HG03066 (cell line): ENCODE results near the gene UGT1A3.

Experiments used
- ATAC-seq: cut with Tn5 transposase; IDR thresholded peaks from one replicate; pipeline ENCODE4 v1.9.1; 2021; ENCODE audit warnings: low read depth; ENCODE audit not compliant: unreplicated experiment

Gene UGT1A3

DNA sequence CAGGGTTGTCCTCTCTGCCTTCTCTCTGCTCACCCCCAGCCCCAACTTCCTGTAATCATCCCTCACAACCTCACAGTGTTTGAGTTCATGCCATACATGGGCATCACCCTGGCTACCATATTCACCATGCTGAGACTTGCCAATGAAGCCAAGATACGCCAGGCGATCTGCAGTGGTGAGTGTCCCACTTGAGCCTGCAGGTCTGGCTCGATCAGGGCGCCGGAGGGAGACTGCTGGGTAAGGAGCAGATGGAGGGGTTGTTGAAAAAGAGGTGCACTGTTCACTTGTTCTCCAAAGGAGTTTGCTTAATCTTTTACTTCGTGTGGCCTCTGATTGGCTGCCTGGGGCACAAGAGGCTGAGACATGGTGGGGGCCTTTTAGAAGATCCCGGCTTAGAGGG, 63.9 kb downstream of the UGT1A3 start:
- no peak for ATAC-seq

DNA sequence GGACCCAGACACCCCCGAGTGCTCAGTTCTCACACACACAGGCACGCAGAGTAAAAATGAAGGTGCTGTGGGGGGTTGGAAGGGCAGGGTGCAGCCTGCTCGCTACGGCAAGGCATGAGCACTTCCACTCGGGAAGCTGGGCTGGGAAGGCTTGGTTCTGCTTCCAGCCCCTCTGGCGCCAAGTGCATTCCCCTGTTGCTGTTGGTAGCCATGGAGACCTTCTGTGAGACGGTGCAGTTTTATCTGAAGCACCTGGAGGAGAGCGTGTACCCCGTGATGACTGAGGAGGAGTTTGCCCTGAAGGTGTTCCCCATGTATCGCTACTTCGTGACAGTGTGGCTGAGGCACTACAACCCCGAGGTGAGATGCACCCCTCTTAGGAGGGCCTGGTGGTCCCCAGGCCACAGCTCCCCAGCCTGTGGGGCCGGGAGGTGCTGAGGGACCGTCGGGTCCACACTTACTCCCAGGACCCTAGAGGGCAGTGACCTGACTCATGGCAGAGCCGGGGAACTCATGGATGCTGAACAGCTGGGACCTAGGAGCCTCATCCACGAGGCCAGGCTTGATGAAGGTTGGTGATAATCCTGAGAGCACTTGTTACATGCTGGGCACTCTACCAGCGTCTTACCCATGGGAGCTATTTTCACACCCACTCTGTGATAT, 64.8 kb downstream of the UGT1A3 start:
- ATAC-seq = no peak

DNA sequence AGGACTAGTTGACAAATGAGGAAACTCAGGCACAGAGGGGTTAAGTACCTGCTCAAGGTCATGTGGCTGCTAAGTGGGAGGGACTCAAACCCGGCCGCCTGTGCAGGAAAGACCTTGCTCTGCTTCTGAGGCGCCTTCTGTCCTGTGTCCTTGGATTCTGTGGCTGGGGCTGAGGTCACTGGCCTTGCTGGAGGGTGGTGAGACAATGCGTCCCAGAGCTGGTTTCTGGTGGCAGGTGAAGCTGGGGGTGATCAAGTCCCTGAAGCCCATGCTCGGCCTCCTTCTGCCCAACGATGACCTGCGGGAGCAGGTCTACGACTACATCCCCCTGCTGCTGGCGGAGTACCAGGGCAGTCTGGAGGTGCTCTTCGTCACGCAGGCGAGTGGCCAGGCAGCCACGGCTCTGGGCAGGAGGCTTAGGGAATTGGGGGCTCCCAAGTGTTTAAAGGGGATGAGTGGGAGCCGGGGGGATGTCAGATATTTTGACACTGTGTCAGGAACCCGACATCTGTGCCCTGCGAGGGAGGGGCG, 65.4 kb downstream of the UGT1A3 start:
- no peak for ATAC-seq

DNA sequence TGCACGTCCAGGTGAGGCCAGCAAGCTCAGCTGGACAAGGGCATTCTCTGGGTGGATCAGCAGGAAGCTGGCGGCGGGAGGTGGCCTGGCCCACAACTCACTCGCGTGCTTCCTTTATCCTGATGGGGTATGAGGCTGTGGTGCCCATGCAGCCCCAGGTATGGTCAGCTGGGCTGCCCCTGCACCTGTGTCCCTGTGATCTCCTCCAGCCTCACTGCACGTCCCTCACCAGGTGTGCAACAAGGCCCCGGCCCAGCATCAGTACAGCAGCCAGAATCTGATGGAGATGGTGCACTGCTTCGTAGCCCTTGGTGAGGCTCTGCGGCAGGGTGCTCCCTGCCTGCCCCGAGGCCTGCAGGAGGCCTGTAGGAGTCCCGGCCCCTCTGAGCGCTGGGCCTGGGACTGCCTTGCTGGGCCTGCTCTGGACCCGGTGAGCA, 66.9 kb downstream of the UGT1A3 start:
- ATAC-seq = no peak

DNA sequence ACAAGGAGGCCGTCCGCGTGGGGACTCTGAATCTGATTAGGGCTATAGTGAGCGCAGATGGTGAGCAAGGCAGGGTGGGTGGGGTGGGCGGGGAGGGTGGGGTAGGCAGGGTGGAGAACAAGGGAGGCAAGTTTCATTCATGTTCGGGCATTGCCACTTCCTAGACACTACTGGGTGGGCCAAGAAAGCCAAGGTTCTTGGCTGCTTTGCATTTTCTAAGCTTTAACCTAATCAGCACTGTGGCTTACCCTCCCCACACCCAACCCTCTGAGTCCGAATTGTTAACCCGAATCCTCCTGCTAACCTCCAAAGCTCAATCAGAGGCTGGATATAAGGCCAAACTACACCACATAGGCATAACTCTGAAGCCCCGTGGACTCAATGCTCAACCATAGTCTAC, 67.4 kb downstream of the UGT1A3 start:
- no peak for ATAC-seq

DNA sequence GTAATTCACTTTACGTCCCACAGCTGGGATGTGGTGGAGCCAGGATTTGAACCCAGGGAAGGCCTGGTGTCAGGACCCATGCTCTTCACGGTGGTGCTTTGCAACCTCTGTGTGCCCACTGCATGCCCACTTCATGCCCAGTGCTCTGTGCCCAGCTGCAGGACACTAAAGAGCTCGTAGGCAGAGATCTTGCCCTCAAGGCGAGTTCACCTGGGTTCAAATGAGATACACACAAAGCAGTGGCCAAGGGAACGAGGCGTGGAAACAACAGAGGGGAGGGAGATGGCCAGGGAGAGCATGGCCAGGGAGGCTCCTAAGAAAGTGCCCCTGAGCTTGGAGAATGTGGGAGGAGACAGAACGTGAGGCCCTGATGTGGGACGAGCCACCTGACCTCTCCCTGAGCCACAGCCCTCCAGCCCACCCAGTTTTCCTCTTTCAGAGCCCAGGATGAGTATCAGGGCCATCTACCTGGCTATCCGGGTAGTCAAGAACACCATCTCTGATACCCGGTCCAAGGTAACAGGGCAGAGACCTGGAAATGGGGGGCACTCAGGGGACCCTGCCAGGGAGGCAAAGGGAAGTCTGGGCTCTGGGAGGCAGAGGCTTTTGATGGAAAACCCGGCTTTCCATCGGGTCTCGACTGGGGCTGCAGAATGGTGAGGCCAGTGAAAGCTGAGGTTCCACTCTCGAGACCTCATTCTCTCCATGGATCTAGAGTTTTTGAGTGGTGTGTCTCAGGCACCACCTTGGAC, 69.7 kb downstream of the UGT1A3 start:
- no peak for ATAC-seq

DNA sequence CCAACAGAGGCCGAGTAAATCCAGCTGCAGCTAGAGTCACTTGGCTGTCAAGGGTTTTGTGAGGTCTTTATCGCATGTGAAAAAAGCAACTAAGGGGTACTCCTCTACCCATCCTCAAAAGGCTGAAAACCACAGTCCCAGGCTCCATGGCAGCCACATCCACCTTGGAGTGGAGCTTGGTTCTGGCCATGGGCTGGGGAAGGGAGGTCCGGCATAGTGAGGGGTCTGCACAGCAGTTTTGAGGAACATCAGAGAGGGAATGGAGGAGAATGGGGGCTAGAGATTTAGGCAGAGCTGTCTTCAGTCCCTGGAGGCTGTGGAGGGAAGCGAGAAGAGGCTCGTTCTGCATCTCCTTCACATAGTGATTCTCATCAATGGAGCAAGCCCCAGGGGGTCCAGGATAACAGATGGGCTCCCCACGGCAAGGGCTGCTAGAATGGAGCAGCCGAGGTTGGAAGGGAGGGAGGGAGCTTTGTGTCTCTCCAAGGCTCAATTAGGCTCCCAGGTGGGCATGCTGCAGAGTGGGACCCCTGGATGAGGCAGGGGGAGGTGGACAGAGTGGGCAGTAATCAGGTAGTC, 70.3 kb downstream of the UGT1A3 start:
- ATAC-seq = no peak

DNA sequence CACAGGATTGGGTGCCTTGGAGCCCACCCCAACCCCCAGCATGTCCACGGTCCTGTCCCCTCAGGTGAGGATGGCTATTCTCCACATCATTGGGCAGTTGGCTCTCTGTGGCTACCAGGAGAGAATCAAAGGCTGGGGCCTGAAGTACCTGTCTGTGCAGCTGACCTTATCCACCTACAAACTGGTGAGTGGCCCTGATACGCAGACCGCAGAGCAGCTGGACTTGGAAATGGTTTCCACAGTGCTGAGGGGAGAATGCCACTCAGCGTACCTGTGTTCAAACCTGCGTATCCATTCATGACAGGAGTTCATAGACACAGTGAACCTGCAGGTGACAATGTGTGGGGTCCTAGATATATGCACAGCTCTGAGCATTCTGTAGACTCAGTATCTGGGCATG, 70.9 kb downstream of the UGT1A3 start:
- no peak for ATAC-seq

DNA sequence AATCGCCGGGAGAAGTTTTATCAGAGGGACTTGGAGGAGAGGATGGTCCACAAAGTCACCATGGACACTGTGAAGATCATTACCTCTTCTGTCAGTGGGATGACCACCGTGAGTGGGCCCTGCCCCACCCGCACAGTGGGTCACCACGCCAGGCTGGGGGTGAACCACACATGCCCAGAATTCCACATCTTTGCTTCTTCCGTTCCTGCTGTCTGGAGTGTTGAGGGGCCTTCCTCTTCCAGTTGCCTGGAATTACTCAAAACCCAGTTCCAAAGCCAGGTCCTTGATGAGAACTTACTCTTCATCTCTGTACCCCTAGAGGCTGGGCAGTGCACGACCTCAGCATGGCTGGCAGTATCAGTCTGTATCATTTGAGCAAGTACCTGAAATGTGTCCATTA, 71.4 kb downstream of the UGT1A3 start:
- ATAC-seq = no peak

DNA sequence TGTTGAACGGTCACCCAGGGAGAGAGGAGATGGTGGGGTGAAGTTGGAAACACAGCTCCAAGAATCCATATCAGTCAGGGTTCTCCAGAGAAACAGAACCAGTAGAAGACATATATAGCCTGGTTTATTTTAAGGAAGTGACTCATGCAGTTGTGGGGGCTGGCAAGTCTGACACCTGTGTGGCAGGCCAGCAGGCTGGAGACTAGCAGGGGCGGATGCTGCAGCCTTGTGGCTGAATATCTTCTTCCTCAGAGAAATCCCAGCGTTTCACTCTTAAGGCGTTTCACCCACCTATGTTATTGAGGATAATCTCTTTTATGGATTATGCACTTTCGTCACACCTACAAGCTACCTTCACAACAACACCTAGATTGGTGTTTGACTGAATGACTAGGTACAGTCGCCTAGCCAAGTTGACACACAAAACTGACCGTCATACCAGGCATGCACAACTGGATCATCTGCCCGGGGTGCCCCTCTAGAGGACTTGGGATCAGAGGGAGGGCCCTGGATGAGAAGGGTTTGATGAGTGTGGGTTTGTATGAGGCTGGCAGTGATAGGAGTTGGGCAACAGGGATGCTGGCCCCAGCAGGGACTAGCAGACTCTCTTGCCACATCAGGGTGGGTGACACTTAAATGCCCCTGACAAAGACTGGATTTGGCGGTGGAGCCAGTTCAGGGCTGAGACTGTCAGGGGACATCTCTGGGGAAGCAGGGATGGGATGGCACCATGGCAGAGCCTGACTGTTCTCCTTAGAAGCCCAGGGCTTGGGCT, 72.7 kb downstream of the UGT1A3 start:
- no peak for ATAC-seq

DNA sequence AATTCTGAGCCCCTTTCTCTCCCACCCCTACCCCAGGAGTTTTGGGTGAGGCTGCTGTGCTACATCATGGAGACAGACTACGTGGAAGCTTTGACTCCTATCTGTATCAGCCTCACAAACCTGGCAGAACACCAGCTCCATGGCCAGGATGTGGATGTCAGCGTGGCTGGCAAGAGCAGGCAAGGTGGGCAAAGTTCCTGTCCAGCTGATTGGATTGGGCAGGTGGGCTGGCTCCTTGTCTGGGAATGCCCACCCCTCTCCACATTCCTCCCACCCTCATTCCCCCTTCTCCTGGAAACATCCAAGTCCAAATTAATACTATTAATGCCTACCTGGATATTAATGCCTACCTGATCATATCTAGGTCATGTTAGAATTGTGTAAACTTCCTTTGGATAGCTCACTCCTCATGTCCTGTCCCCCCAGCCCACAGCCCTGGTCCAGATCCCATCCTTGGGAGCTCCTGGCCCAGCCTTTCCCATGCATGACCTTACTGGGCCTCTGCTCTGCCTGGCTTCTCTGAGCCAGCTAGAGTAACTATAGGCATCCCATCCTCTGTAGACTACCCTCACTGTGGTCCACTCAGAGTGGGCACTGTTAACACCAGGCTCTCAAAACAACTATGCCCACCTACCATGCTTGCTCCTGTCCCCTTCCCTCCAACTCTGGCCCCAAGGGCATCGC, 73.4 kb downstream of the UGT1A3 start:
- no peak for ATAC-seq

DNA sequence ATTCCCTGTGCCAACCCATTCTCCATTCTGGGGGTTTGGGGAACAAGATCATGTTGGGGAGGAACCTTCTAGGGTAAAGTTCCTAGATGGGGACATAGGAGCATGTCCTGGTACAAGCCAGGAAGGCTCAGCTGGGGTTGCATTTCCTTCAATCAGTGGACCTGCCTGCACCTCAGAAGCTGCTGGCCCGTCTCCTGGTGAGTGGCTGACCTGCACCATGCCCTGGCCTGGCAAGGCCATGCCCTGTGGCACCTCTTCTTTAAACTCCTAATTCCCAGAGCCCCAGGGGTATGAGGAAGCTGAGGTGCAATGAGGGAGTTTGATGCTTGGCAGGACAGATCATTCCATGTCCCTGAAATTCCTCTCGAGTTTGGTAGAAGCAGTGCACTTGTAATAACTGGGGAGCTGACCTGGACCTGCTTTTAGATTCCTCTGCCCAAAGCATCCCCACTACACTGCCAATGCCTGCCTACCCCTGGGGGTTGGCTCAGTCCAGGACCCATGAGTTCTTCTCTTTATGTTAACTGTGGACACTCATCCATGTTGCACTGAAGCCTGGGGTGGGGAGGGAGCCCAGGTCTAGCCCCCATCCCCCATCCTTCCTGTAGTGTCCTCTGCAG, 74.6 kb downstream of the UGT1A3 start:
- ATAC-seq = no peak

DNA sequence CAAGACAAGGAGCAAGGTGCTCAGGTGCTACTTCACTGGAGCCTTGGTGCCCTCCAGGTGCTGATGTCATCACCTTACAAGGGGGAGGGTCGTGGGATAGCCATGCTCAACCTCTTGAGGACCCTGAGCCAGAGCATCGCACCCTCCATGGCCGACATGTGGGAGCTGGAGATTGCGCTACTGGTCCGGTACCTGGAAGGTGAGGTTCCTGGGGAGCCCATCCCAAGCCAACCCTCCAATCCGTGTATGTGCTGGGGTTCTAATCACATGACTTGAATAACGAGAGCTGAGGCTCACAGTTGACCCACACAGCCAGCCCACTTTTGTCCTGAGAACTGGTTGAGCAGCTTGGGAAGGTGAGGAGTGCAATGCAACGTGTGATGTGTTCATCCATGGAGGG, 75.2 kb downstream of the UGT1A3 start:
- no peak for ATAC-seq

DNA sequence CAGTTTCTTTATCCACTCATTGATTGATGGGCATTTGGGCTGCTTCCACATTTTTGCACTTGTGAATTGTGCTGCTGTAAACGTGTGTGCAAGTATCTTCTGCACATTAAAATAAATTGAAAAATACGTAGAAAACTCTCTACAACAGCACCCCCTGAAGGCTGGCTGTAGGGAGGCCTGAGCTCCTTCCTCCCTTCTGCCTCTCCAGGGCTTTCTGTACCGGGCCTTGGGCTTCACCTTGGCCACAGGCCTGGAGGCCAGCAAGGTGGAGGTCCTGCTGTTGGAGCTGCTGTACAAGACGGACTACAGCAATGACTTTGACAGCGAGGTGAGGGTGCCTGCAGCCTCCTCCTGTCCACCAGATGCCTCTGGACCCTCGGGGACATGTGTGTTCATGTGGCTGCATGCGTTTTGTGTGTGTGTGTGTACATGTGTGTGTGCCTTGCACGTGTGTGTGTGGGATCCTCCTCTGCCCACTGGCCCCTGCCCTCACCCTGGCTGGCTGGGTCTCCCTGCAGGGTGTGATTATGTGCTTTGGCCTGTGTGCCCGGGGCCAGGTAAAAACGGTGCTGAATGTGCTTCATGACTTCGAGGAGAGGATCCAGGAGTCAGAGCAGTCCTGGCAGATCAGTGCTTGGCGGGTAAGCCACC, 78.5 kb downstream of the UGT1A3 start:
- no peak for ATAC-seq

DNA sequence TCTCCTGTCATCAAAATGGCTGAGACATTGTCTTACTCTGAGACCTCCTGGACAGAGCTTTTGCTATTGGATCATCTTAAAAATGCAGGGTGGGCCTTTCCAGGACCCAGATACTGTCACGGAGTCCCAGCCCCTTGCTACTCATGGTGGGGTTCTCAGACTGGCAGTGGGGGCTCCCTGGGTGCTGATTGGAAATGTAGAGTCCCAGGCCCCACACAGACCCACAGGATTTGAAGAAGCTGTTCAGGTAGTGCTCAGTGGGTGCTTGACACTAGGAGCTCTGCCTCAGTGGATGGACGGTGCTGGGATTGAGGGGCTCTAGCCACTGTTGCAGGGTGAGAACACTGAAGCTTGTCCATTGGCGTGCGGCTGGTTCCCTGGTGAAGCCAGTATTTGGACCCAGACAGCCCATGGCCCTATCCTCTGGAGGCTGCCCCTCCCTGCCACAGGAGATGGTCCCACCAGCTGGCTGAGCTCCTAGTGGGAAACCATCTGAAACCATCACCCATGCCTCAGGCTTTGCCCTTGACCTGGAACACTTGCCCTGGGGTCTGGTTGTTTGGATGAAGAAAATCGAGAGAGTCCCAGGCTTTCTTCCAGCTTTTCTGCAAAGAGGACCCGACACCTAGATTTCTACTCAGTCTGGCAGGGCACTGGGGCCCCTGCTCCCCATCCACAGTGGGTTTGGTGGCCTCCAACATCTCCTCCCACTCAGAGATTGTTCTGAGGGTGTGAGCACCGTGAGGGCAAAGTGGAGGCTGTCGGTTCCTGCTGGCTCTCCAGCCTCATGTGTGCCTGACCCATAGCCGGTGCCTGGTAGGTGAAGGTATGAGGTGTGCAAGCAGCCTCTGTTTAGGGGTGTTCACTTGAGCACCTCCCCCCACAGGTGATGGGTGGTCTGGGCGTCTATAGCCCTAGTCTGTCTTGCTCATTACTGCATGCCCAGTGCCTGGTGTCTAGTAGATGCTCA, 79.4 kb downstream of the UGT1A3 start:
- no peak for ATAC-seq

DNA sequence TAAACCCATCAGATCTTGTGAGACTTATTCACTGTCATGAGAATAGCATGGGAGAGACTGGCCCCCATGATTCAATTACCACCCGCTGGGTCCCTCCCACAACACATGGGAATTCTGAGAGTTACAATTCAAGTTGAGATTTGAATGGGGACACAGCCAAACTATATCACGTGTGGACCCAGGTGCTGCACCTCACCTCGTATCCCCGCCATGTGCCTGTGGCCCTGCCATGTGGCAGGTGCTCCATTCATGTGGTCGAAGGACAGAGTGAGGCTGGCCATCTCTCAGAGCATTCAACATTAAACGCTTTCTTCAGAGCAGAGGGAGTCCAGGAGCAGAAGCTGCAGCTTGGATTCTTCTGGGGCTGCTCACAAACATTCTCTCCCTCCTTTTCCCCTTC, 81.5 kb downstream of the UGT1A3 start:
- ATAC-seq = no peak

DNA sequence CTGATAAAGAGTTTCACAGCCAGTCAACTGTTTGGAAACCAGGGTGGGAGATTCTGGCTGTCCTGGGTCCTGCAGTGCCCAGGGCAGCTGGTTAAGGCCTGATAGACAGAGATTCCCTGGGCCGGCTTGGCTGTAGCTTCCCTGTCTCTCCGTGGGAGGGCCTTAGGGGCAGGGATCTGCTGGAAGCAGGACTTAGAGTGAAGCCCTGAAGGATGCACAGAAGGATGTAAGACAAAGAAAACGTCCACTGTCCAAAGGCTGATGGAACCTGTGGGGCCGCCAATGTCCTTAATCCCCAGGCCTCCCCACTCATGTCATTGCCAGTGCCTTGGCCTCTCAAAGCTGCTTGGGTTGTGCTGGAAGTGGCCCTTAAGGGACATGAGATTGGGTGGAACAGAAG, 82.2 kb downstream of the UGT1A3 start:
- no peak for ATAC-seq

DNA sequence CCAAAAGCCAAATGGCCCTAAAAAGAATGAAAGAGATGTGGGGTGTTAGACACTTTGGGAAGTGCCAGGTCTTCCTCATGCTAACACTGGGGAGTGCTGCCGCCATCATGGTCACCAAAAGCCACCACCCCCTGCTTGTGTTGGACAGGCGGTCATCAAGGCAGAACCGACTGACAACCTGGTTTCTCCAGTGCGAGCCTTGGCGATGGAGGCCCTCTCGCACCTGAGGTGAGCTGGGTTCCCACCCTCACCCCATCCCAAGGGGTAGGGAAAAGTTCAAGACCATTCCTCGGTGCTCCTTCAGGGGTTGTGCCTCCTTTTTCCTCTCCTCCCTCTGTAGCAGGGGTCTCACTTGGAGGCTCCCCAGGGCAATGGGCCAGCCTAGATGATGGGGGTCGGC, 82.9 kb downstream of the UGT1A3 start:
- ATAC-seq = no peak
